Measurements from ENCODE around the gene TOMM70.

Gene TOMM70

GRCh38 chr3:100334488-100335351, 66.2 kb downstream of the TOMM70 start, which contains the start of gene NIT2:
Gene NIT2 (plus strand): TSS chr3:100334757. CDS start chr3:100334792, 35 bp downstream.
- peak; percentile 88 for DNase-seq
- peaks cover 19% of the 10 kb centered on the region for H3K4me1 Mint-ChIP-seq
- H3K36me3 Mint-ChIP-seq (ENCODE audit: low read depth): no peaks in the 10 kb centered on the region
- H3K4me3 Mint-ChIP-seq: peak within 1 kb of the TSS; percentile 88
- H3K27me3 Mint-ChIP-seq (ENCODE audit: low read depth, poor library complexity): peaks cover 4% of the 10 kb centered on the region
- TF ChIP-seq CTCF (IDR thresholded peaks at IDR 0.05): no peak
- H3K27ac Mint-ChIP-seq: no peak within 1 kb of the TSS
- no peaks in the 10 kb centered on the region for H3K9me3 Mint-ChIP-seq

- Mint-ChIP-seq H3K27me3 (ENCODE audit: low read depth, poor library complexity) (peaks cover 4% of the 10 kb centered on the region), H3K27ac (no peak overlapping the region), H3K9me3 (no peaks in the 10 kb centered on the region), H3K36me3 (ENCODE audit: low read depth) (no peaks in the 10 kb centered on the region), H3K4me1 (peaks cover 19% of the 10 kb centered on the region), H3K4me3 (peak overlapping the region; percentile 85)
- no peak for DNase-seq
- no peak for TF ChIP-seq CTCF (IDR thresholded peaks at IDR 0.05)
Observed at GRCh38 chr3:100333970-100334487, 66.9 kb downstream of the TOMM70 start.

GRCh38 chr3:100333051-100333450, 67.8 kb downstream of the TOMM70 start:
- Mint-ChIP-seq H3K27ac (no peak overlapping the region), H3K4me3 (no peak overlapping the region), H3K9me3 (peaks cover 1% of the 10 kb centered on the region), H3K36me3 (ENCODE audit: low read depth) (peaks cover 1% of the 10 kb centered on the region), H3K27me3 (ENCODE audit: low read depth, poor library complexity) (peaks cover 4% of the 10 kb centered on the region), H3K4me1 (peaks cover 19% of the 10 kb centered on the region)
- TF ChIP-seq CTCF (IDR thresholded peaks at IDR 0.05): no peak
- DNase-seq: no peak

GRCh38 chr3:100331660-100332059, 69.2 kb downstream of the TOMM70 start:
- H3K36me3 Mint-ChIP-seq (ENCODE audit: low read depth): peaks cover 15% of the 10 kb centered on the region
- H3K4me3 Mint-ChIP-seq: no peak overlapping the region
- H3K27ac Mint-ChIP-seq: peak overlapping the region; percentile 86
- H3K27me3 Mint-ChIP-seq (ENCODE audit: low read depth, poor library complexity): peaks cover 4% of the 10 kb centered on the region
- no peak for DNase-seq
- peaks cover 18% of the 10 kb centered on the region for H3K4me1 Mint-ChIP-seq
- TF ChIP-seq CTCF (IDR thresholded peaks at IDR 0.05): no peak
- H3K9me3 Mint-ChIP-seq: peaks cover 14% of the 10 kb centered on the region

DNA sequence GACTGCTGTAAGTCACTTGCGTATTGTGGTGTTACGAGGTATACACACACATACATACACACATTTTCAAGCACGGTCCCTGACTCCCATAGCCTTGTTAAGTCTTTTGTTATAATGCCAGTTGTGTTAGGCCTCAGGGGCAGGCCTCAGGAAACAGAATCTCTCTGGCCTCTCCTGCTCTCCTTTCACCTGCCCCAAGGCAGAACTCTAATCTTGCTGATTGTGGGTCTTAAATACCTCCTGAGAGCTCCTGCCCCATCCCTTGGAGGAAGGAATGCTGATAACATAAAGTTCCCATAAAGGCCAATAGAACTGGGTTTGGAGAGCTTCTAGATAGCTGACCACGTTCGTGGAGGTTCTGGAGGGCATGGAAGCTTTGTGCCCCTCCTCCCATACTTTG, 70.2 kb downstream of the TOMM70 start:
- peaks cover 14% of the 10 kb centered on the region for H3K9me3 Mint-ChIP-seq
- peaks cover 22% of the 10 kb centered on the region for H3K36me3 Mint-ChIP-seq (ENCODE audit: low read depth)
- H3K27ac Mint-ChIP-seq: no peak overlapping the region
- H3K4me3 Mint-ChIP-seq: no peak overlapping the region
- H3K27me3 Mint-ChIP-seq (ENCODE audit: low read depth, poor library complexity): peaks cover 4% of the 10 kb centered on the region
- TF ChIP-seq CTCF (IDR thresholded peaks at IDR 0.05): no peak
- DNase-seq: no peak
- peaks cover 8% of the 10 kb centered on the region for H3K4me1 Mint-ChIP-seq
